IPS-11a (cell line): ENCODE measurements around the gene MYO1A.
"Not testable (repeated sequence)": the region's sequence is repeated elsewhere in the genome, so short reads cannot be mapped to it uniquely, and the experiment has no call there.

ENCODE experiments used
- H3K4me3 ChIP-seq: one replicate; pipeline ENCODE4 v1.5.1; 2013; ENCODE audit warnings: low read depth, low read length, control low read depth

MYO1A gene

GRCh38 chr12:56996793-56997545, 53.0 kb downstream of the MYO1A start:
- H3K4me3 ChIP-seq, result no peak overlapping the region

GRCh38 chr12:56995930-56996496, 53.9 kb downstream of the MYO1A start:
- H3K4me3 ChIP-seq, result no peak overlapping the region

- no peak overlapping the region for H3K4me3 ChIP-seq
Observed at GRCh38 chr12:56995201-56995929, 54.6 kb downstream of the MYO1A start.

- H3K4me3 ChIP-seq, result no peak overlapping the region
Observed at GRCh38 chr12:56994231-56994746, 55.6 kb downstream of the MYO1A start.

GRCh38 chr12:56993346-56993745, 56.6 kb downstream of the MYO1A start:
- H3K4me3 ChIP-seq, result no peak overlapping the region

- H3K4me3 ChIP-seq, result no peak overlapping the region
Observed at GRCh38 chr12:56991319-56992246, 58.3 kb downstream of the MYO1A start.

GRCh38 chr12:56990648-56991318, 59.1 kb downstream of the MYO1A start:
- no peak overlapping the region for H3K4me3 ChIP-seq

- H3K4me3 ChIP-seq, result no peak overlapping the region
Observed at GRCh38 chr12:56989861-56990610, 59.9 kb downstream of the MYO1A start.

GRCh38 chr12:56988207-56988739, 61.7 kb downstream of the MYO1A start:
- no peak overlapping the region for H3K4me3 ChIP-seq

- no peak overlapping the region for H3K4me3 ChIP-seq
Observed at GRCh38 chr12:56987551-56988053, 62.3 kb downstream of the MYO1A start.

- no peak overlapping the region for H3K4me3 ChIP-seq
Observed at GRCh38 chr12:56987011-56987410, 62.9 kb downstream of the MYO1A start.

GRCh38 chr12:56985714-56986113, 64.2 kb downstream of the MYO1A start:
- not testable (repeated sequence) for H3K4me3 ChIP-seq

GRCh38 chr12:56983386-56983785, 66.5 kb downstream of the MYO1A start:
- H3K4me3 ChIP-seq, result no peak overlapping the region

- not testable (repeated sequence) for H3K4me3 ChIP-seq
Observed at GRCh38 chr12:56982578-56983236, 67.2 kb downstream of the MYO1A start.

- H3K4me3 ChIP-seq, result no peak overlapping the region
Observed at GRCh38 chr12:56980941-56981530, 68.9 kb downstream of the MYO1A start.

GRCh38 chr12:56980268-56980667, 69.7 kb downstream of the MYO1A start:
- no peak overlapping the region for H3K4me3 ChIP-seq

- no peak overlapping the region for H3K4me3 ChIP-seq
Observed at GRCh38 chr12:56979628-56980027, 70.3 kb downstream of the MYO1A start.
